HG03066 (cell line): ENCODE data around the gene LPAR6.
"Not testable (repeated sequence)": the region's sequence is repeated elsewhere in the genome, so short reads cannot be mapped to it uniquely, and the experiment has no call there.

Experiments
- ATAC-seq: cut with Tn5 transposase; IDR thresholded peaks from one replicate; pipeline ENCODE4 v1.9.1; 2021; ENCODE audit warnings: low read depth; ENCODE audit not compliant: unreplicated experiment

The LPAR6 gene

GRCh38 chr13:48422003-48422402 is 9.1 kb upstream of the LPAR6 start:
- ATAC-seq = not testable (repeated sequence)

- no peak for ATAC-seq
Measured at GRCh38 chr13:48415516-48415915, 2.6 kb upstream of the LPAR6 start.

- no peak for ATAC-seq
Measured at GRCh38 chr13:48414501-48414900, 1.6 kb upstream of the LPAR6 start.

DNA sequence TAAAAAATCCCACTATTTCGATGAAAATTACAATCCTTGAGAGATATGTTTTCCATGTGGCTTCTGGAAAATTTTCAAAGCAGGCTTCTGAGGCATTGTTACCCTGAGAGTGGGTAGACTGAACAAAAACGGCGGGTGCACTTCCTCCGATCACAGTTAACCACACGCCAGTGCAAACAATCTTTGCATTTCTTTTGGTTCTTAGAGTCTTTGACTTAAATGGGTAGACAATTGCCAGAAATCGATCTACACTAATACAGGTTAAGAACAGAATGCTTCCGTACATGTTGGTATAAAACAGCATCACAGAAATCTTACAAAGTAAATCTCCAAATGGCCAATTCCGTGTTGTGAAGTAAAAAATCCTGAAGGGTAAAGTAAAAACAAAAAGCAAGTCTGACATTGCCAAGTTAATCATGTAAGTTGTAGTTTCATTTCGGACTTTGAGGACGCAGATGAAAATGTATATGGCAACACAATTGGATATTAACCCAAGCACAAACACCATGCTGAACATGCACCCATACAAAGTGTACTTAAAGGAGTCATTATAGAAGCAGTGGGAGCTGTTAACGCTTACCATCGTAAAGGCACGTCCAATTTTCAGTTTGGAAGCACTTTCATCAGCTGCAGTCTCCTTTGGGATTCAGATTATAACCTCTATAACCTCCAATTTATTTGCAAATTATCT is 927 bp downstream of the LPAR6 start:
- no peak for ATAC-seq

DNA sequence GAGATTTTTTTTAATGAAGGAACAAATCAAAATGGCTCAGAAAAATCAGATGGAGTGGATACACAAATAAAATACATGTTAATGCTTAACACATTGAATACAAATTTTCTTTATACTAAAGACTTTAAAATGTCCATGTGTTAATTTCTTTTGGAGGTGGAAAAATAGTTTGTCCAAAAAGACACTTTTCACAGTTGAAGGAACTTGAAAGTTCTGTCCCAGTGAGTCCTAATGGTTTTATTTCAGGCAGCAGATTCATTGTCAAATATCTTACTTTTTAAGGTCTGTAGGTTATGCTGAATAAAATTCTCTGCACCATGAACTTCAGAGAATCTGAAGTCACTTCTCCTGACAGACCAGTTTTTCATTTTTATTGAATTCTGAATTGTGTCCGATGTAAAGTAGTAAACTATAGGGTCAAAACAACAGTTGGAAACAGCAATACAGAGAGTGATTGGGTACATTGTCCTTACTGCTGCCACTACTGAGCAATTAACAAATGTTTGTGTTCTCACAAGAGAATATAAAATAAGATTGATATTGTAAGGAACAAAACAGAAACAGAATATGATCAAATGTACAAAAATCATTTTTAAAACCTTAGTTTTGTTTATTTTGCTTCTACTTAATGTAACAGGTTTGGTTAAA is 1.6 kb downstream of the LPAR6 start:
- ATAC-seq = no peak

DNA sequence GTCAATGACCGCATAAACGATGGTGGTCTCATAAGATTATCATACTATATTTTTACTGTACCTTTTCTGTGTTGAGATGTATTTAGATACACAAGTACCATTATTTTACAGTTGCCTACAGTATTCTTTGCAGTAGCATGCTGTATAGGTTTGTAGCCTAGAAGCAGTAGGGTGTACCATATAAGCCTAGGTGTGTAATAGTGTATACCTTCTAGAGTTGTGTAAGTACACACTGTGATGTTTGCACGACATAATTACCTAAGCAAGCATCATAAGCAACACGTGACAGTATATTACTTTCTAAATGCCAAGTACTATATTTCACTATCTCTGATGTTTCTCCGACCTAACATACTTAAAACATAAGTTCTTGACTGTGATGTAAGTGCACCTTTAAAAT is 2.7 kb downstream of the LPAR6 start:
- no peak for ATAC-seq

GRCh38 chr13:48405875-48406274 is 7.0 kb downstream of the LPAR6 start:
- no peak for ATAC-seq

DNA sequence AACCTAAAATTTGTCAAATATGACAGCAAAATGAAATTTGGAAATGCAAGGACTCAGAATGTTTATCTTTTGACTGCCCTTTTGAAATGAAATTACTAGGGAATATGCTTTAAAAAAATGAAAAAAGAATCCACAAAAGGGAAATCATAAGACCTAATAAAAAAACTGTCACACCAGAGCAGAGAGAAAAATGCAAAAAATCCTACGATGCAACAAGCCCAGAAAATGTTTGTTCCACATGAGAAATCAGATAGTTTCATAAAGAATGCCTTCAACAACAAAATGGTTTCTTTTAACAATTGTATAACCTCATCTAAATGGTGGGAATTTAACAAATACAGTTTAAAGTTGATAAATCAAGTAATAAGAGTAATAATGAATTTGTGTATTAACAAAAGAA is 8.0 kb downstream of the LPAR6 start:
- no peak for ATAC-seq

DNA sequence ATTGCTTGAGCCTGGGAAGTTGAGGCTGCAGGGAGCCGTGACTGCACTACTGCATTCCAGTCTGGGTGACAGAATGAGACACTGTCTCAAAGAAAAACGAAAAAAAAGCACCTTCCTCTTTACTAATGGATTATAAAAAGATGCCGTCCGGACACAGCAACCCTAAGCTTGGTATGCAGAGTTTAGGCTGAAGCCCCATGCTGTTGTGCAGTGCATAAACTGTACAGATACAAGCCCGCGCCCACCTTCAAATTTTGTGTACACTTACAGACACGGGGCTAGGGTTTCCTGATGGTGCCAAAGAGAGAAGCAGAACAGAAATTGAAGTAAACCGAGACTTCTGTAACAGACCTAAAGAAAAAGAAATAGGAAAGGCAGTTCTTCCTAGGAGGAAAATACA is 9.0 kb downstream of the LPAR6 start:
- ATAC-seq = no peak

GRCh38 chr13:48403151-48403631 is 9.7 kb downstream of the LPAR6 start:
- ATAC-seq = no peak

DNA sequence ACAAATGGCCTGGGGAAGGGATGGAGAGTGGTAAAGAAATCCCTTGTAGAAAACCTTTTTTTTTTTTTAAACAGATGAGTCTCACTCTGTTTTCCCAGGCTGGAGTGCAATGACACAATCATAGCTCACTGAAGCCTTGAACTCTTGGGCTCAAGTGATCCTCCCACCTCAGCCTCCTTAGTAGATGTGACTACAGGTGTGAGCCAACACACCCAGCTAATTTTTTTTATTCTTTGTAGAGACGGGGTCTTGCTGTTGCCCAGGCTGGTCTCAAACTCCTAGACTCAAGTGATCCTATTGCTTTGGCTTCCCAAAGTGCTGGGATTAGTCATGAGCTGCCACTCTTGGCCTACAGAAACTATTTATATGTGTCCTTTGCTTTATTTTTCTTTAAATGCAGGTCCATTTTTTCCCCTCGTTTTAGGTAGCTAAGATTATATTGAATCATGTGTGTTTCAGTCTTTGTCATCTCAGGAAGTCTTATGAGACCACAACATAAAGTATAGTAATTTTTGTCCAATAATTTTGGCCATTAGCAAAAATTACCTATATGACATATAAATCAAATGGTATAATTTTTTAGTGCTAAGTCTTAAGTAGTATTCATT is 10.5 kb downstream of the LPAR6 start:
- no peak for ATAC-seq

- ATAC-seq = no peak
Measured at GRCh38 chr13:48401480-48401879, 11.4 kb downstream of the LPAR6 start.

GRCh38 chr13:48400850-48401291 is 12.0 kb downstream of the LPAR6 start:
- peak; percentile 44 for ATAC-seq

- no peak for ATAC-seq
Measured at GRCh38 chr13:48400090-48400694, 12.7 kb downstream of the LPAR6 start.

GRCh38 chr13:48398450-48399095 is 14.3 kb downstream of the LPAR6 start:
- no peak for ATAC-seq

DNA sequence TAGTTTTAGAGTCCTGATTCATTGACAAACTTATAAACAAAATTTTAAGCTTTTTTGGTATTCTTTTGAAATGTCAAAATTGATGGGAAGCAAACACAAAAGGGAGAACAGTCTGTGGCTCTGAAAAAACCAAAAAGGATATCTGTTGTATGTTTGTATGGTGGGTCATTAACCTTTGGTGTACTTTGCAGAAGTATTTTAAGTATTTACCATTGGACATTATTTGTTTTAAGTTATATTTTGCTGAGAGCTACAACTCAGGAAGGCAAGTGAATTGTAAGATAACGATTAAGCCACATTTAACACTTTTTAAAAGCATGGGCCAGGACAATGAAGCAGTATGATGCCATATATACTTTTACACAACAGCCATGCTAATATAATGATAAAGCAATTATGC is 15.2 kb downstream of the LPAR6 start:
- no peak for ATAC-seq

DNA sequence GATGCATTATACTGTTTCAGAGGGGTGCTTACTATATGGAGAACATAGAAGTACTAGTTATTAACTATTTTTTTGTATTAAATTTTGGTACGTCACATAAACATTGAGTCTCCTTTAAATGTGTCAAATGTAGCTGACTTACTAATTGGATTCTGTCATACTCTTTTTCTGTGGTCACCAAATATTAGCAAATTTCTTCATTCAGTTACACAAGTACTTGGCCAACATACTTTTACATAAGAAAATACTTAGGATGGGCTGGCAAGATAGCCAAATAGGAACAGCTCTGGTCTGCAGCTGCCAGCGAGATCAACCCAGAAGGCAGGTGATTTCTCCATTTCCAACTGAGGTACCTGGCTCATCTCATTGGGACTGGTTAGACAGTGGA is 19.2 kb downstream of the LPAR6 start:
- ATAC-seq = no peak

- ATAC-seq = no peak
Measured at GRCh38 chr13:48393030-48393697, 19.7 kb downstream of the LPAR6 start.

DNA sequence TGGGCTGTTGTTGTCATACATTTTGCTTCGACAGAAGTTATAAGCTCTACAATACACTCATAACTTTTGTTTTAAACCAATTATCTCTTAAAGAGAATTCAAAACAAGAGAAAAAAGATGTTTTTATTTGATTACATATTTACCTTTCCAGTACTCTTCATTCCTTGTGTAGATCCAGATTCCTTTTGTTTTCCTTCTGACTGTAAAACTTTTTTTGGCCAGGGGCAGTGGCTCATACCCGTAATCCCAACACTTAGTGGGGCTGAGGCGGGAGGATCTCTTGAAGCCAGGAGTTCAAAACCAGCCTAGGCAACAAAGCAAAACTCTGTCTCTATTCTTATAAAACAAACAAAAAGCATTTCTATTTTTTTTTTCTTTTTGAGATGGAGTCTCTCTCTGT is 21.7 kb downstream of the LPAR6 start:
- ATAC-seq = no peak

DNA sequence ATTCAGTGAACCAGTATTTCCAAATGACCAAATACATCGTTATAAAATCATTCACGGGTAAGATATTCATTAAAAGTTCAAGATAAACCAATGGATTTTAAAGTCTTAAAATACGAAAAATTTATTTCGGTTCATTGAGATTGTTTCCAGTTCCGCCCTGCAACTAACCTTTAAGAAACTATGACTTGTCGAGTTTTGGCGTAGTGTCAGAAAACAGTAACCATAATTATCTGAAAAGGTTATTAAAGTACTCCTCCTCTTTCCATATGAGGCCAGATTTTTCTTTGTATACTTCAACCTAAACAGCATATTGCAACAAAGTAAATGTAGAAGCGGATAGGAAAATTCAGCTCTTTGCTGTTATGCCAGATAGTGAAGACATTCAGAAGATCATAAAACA is 26.1 kb downstream of the LPAR6 start:
- no peak for ATAC-seq
